Activated T-helper 2 cell treated with anti-CD3 and anti-CD28 coated beads, Interferon-gamma antibody, Interleukin-2, Interleukin-4, amounts not matched to agents 10 μg/mL and 5 μg/mL and 100 μg/mL, durations not matched to agents 14 hours and 24 hours and 36 hours (primary cell): ENCODE data around the gene ARRB2. TPM values are rescaled to one million over a fixed set of nuclear protein-coding genes. Genes with fewer than 3 reads are reported as not detected.

Source experiments
- DNase-seq: peaks from one replicate; pipeline ENCODE4 v3.0.0; 2021; ENCODE audit warnings: low spot score
- H3K27ac Mint-ChIP-seq: one replicate; pipeline ENCODE4 v1.8.0; 2021; ENCODE audit warnings: mixed read lengths
- H3K27me3 Mint-ChIP-seq: one replicate; pipeline ENCODE4 v1.8.0; 2021; ENCODE audit warnings: low read depth, mixed read lengths
- H3K36me3 Mint-ChIP-seq: one replicate; pipeline ENCODE4 v1.8.0; 2021; ENCODE audit warnings: low read depth, mixed read lengths
- H3K4me1 Mint-ChIP-seq: one replicate; pipeline ENCODE4 v1.8.0; 2021; ENCODE audit warnings: low read depth, mixed read lengths
- H3K4me3 Mint-ChIP-seq: one replicate; pipeline ENCODE4 v1.8.0; 2021; ENCODE audit warnings: low read depth, mild to moderate bottlenecking, moderate library complexity, mixed read lengths
- H3K9me3 Mint-ChIP-seq: one replicate; pipeline ENCODE4 v1.8.0; 2021; ENCODE audit warnings: mixed read lengths
- intact Hi-C: fragments of 100-400 bp; cut with micrococcal nuclease; formaldehyde crosslinking; loops from one replicate; pipeline ENCODE4 v1.15.1; 2023
- total RNA-seq: library from RNA; stranded (reverse); gene quantifications from 2 replicates; pipeline ENCODE4 v1.2.3, GENCODE V29; 2022

ARRB2 gene
- total RNA-seq, 1 donor from 2014 or later: 226 TPM

GRCh38 chr17:4739122-4740024, 28.9 kb downstream of the ARRB2 start, which contains the start of the genes CXCL16 and ZMYND15:
Gene CXCL16 (minus strand): TSS chr17:4739928. CDS start chr17:4739339, 589 bp downstream.
Gene ZMYND15 (plus strand): TSS chr17:4739833. CDS start chr17:4740549, 716 bp downstream.
- H3K36me3 Mint-ChIP-seq: peaks cover 3% of the 10 kb centered on the region
- peak within 1 kb of the TSS; percentile 83 for H3K4me3 Mint-ChIP-seq
- intact Hi-C loops: no loop called here
- H3K27me3 Mint-ChIP-seq: peaks cover 34% of the 10 kb centered on the region
- H3K4me1 Mint-ChIP-seq: peaks cover 21% of the 10 kb centered on the region
- peak within 1 kb of the TSS; percentile 23 for H3K27ac Mint-ChIP-seq
- DNase-seq: peak; percentile 40
- no peaks in the 10 kb centered on the region for H3K9me3 Mint-ChIP-seq

DNA sequence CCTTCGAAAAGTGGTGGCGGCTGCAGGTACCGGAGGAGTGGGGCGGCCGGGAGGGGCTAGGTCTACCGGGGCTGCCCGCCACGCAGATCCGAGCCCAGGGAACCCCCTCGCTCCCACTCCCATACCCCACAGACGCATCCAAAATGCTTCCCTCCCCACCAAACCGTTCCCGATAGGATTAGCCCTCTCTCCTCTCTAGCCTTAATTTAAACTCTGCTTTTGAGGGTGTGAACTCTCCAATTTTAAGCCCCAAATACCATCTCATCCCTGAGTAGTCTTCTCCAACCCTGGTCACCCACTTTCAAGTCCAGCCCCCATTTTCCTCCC, 29.6 kb downstream of the ARRB2 start:
- intact Hi-C loops: no loop called here
- H3K36me3 Mint-ChIP-seq: peaks cover 3% of the 10 kb centered on the region
- DNase-seq: no peak
- peak overlapping the region; percentile 83 for H3K4me3 Mint-ChIP-seq
- no peaks in the 10 kb centered on the region for H3K9me3 Mint-ChIP-seq
- peak overlapping the region; percentile 23 for H3K27ac Mint-ChIP-seq
- peaks cover 21% of the 10 kb centered on the region for H3K4me1 Mint-ChIP-seq
- H3K27me3 Mint-ChIP-seq: peaks cover 37% of the 10 kb centered on the region

DNA sequence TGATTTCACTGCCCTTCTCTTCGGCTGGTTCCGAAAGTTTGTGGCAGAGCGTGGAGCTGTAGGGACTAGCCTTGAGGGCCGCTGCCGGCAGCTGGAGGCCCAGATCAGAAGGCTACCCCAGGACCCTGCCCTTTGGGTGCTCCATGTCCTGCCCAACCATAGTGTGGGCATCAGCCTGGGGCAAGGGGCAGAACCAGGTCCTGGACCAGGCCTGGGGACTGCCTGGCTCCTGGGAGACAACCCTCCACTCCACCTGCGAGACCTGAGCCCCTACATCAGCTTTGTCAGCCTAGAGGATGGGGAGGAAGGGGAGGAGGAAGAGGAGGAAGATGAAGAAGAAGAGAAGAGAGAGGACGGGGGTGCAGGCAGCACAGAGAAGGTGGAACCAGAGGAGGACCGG, 30.2 kb downstream of the ARRB2 start:
- H3K4me1 Mint-ChIP-seq: peaks cover 19% of the 10 kb centered on the region
- H3K9me3 Mint-ChIP-seq: no peaks in the 10 kb centered on the region
- H3K27ac Mint-ChIP-seq: peak overlapping the region; percentile 23
- H3K4me3 Mint-ChIP-seq: peak overlapping the region; percentile 83
- intact Hi-C loops: no loop called here
- H3K36me3 Mint-ChIP-seq: peaks cover 3% of the 10 kb centered on the region
- no peak for DNase-seq
- peaks cover 40% of the 10 kb centered on the region for H3K27me3 Mint-ChIP-seq

- H3K4me1 Mint-ChIP-seq: peaks cover 13% of the 10 kb centered on the region
- no peak for DNase-seq
- no peaks in the 10 kb centered on the region for H3K9me3 Mint-ChIP-seq
- intact Hi-C loops: no loop called here
- no peak overlapping the region for H3K4me3 Mint-ChIP-seq
- no peak overlapping the region for H3K27ac Mint-ChIP-seq
- peaks cover 35% of the 10 kb centered on the region for H3K27me3 Mint-ChIP-seq
- peaks cover 3% of the 10 kb centered on the region for H3K36me3 Mint-ChIP-seq
Observed at GRCh38 chr17:4741544-4741943, 31.1 kb downstream of the ARRB2 start.

DNA sequence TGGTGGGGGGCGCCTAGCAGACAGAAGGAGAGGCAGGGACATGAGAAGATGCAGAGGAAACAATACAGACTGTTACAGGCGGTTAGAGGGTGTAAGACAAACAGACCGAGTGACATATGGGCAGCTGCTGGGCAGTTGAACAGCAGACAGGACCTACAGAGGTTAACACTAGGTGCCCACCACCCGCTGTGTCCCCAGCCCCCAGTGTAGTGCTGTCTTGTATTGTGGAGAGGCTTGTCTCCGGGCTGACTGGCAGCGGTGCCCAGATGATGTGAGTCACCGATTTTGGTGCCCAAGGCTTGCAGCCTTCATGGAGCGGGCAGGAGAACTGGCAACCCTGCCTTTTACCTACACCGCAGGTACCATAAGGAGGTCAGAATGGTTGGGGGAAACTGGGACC, 31.7 kb downstream of the ARRB2 start:
- Mint-ChIP-seq H3K4me1 (peaks cover 13% of the 10 kb centered on the region), H3K36me3 (peaks cover 3% of the 10 kb centered on the region), H3K4me3 (no peak overlapping the region), H3K27ac (no peak overlapping the region), H3K9me3 (no peaks in the 10 kb centered on the region), H3K27me3 (peaks cover 35% of the 10 kb centered on the region)
- intact Hi-C loops: no loop called here
- no peak for DNase-seq

- intact Hi-C loops: no loop called here
- no peak for DNase-seq
- Mint-ChIP-seq H3K4me3 (no peak overlapping the region), H3K4me1 (peaks cover 13% of the 10 kb centered on the region), H3K9me3 (no peaks in the 10 kb centered on the region), H3K27me3 (peaks cover 35% of the 10 kb centered on the region), H3K36me3 (peaks cover 3% of the 10 kb centered on the region), H3K27ac (no peak overlapping the region)
Observed at GRCh38 chr17:4742629-4743028, 32.2 kb downstream of the ARRB2 start.

DNA sequence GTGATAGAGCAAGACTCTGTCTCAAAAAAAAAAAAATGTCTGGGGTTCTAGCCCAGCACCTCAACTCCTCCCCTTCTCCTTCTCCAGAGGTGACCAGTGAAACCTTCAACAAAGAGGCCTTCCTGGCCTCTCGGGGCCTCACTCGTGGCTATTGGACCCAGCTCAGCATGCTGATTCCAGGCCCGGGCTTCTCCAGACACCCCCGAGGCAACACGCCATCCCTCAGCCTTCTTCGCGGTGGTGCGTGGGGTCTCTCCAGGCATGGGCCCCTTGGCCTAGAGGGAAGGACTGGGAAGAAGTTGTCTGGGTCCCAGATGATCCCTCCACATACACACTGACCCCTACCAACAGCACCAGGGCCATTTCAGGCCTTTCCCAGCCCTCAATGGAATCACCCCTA, 32.8 kb downstream of the ARRB2 start:
- H3K4me3 Mint-ChIP-seq: no peak overlapping the region
- H3K9me3 Mint-ChIP-seq: no peaks in the 10 kb centered on the region
- no peak for DNase-seq
- peaks cover 19% of the 10 kb centered on the region for H3K4me1 Mint-ChIP-seq
- peaks cover 3% of the 10 kb centered on the region for H3K36me3 Mint-ChIP-seq
- peaks cover 35% of the 10 kb centered on the region for H3K27me3 Mint-ChIP-seq
- intact Hi-C loops: no loop called here
- H3K27ac Mint-ChIP-seq: no peak overlapping the region

GRCh38 chr17:4743898-4744297, 33.5 kb downstream of the ARRB2 start:
- H3K9me3 Mint-ChIP-seq: no peaks in the 10 kb centered on the region
- H3K27ac Mint-ChIP-seq: no peak overlapping the region
- peaks cover 3% of the 10 kb centered on the region for H3K36me3 Mint-ChIP-seq
- H3K4me3 Mint-ChIP-seq: no peak overlapping the region
- H3K27me3 Mint-ChIP-seq: peaks cover 34% of the 10 kb centered on the region
- DNase-seq: no peak
- H3K4me1 Mint-ChIP-seq: peaks cover 16% of the 10 kb centered on the region
- intact Hi-C loops: no loop called here

GRCh38 chr17:4744999-4745969, 34.9 kb downstream of the ARRB2 start:
- Mint-ChIP-seq H3K4me3 (no peak overlapping the region), H3K9me3 (no peaks in the 10 kb centered on the region), H3K36me3 (peaks cover 1% of the 10 kb centered on the region), H3K4me1 (peaks cover 12% of the 10 kb centered on the region), H3K27ac (no peak overlapping the region), H3K27me3 (peaks cover 36% of the 10 kb centered on the region)
- intact Hi-C loops: no loop called here
- DNase-seq: no peak

DNA sequence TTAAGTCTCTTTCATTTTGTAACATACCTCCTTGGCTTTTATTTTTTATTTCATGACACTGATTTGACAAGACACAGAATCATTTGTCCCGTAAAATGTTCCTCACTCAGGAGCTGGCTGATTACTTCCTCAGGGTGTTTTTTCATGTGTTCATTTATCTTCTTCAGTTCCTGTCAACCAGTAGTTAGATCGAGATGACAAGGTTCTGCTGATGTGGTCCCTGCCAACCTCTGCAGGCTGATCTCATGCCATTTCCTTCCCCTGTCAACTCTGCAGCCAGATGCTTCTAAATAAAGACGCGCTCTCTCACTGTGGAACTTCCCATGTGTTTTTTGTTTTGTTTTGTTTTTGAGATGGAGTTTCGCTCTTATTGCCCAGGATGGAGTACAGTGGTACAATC, 37.4 kb downstream of the ARRB2 start:
- H3K4me1 Mint-ChIP-seq: peaks cover 10% of the 10 kb centered on the region
- no peak for DNase-seq

GRCh38 chr17:4748686-4749085, 38.3 kb downstream of the ARRB2 start:
- Mint-ChIP-seq H3K27me3 (peaks cover 30% of the 10 kb centered on the region), H3K4me1 (peaks cover 10% of the 10 kb centered on the region), H3K4me3 (no peak overlapping the region), H3K9me3 (no peaks in the 10 kb centered on the region), H3K27ac (no peak overlapping the region), H3K36me3 (no peaks in the 10 kb centered on the region)
- intact Hi-C loops: no loop called here
- DNase-seq: no peak

More for the DNA sequence above, 37.4 kb downstream of the ARRB2 start:
- Mint-ChIP-seq H3K27me3 (peaks cover 28% of the 10 kb centered on the region), H3K27ac (no peak overlapping the region), H3K4me3 (peak overlapping the region; percentile 42), H3K9me3 (no peaks in the 10 kb centered on the region), H3K36me3 (no peaks in the 10 kb centered on the region)
- intact Hi-C loops: no loop called here

DNA sequence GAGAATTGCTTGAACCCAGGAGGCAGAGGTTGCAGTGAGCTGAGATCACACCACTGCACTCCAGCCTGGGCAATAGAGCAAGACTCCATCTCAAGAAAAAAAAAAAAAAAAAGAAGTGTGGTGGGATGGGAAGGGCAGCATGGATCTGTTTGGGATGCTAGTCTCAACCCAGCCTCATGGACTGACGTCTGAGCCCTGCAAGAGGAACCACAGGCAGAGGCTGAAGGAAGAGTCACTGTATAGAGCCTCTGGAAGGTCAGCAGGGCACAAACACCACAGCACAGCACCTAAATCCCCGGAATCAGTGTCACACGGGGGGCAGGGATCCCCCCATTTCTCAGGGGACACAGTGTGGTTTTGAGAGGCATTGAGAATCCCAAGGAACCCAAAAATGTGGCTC, 40.2 kb downstream of the ARRB2 start:
- H3K4me3 Mint-ChIP-seq: no peak overlapping the region
- H3K27me3 Mint-ChIP-seq: peaks cover 32% of the 10 kb centered on the region
- intact Hi-C loops: no loop called here
- no peaks in the 10 kb centered on the region for H3K36me3 Mint-ChIP-seq
- H3K4me1 Mint-ChIP-seq: peaks cover 10% of the 10 kb centered on the region
- no peak for DNase-seq
- H3K9me3 Mint-ChIP-seq: no peaks in the 10 kb centered on the region
- no peak overlapping the region for H3K27ac Mint-ChIP-seq
